Mesenteric fat pad (tissue), 1 donor: ENCODE data around the gene BICD2. TPM values are rescaled to one million over a fixed set of nuclear protein-coding genes. Genes with fewer than 3 reads are reported as not detected.

Experiments used
- DNase-seq: peaks from one replicate; pipeline ENCODE4 v3.0.0-alpha.2; 2020; ENCODE audit warnings: low spot score
- total RNA-seq: library from RNA; stranded (reverse); fragmentation: NEBNext Ultra II Directional; extraction: Animal tissue kit (Norgen Biotek cat#: 25700); gene quantifications from one replicate; pipeline ENCODE4 v1.2.1, GENCODE V29; 2021
- donor health status: DM: yes; HTN: yes; CAD: no.

The BICD2 gene
- total RNA-seq, 1 donor from 2014 or later: 34.8 TPM

- DNase-seq: peak; percentile 76
These were observed 93.3 kb downstream of the BICD2 start for GRCh38 chr9:92671323-92671722.

GRCh38 chr9:92669890-92670708, 94.5 kb downstream of the BICD2 start, which contains the start of gene IPPK:
TSS of gene IPPK (minus strand) at chr9:92670131. CDS start at chr9:92669988, 143 bp downstream.
- peak; percentile 99 for DNase-seq

- peak; percentile 89 for DNase-seq
These were observed 95.1 kb downstream of the BICD2 start for GRCh38 chr9:92669527-92669889.

- peak; percentile 89 for DNase-seq
These were observed 95.7 kb downstream of the BICD2 start for GRCh38 chr9:92668746-92669526.

- DNase-seq: peak; percentile 67
These were observed 97.6 kb downstream of the BICD2 start for GRCh38 chr9:92666912-92667532.

GRCh38 chr9:92666236-92666635, 98.4 kb downstream of the BICD2 start:
- peak; percentile 84 for DNase-seq

- DNase-seq: no peak
These were observed 98.8 kb downstream of the BICD2 start for GRCh38 chr9:92665836-92666235.

- peak; percentile 14 for DNase-seq
These were observed 100.1 kb downstream of the BICD2 start for GRCh38 chr9:92664394-92665152.

- no peak for DNase-seq
These were observed 100.7 kb downstream of the BICD2 start for GRCh38 chr9:92663951-92664350.

GRCh38 chr9:92663126-92663525, 101.5 kb downstream of the BICD2 start:
- no peak for DNase-seq

- DNase-seq: no peak
These were observed 102.9 kb downstream of the BICD2 start for GRCh38 chr9:92661743-92662142.

Other genes starting within 250 kb of the BICD2 start
- 71.3 TPM for gene ECM2, start 228.8 kb downstream of the BICD2 start, total RNA-seq
- 10.1 TPM for gene IPPK, start 94.7 kb downstream of the BICD2 start, total RNA-seq
- 6.9 TPM for gene ZNF484, start 113.2 kb upstream of the BICD2 start, total RNA-seq
- gene FGD3, start 182.7 kb upstream of the BICD2 start, total RNA-seq: 9.8 TPM